GM20000 (cell line): Measurements from ENCODE around the gene GPR31.

Experiments used
- DNase-seq: peaks from one replicate; pipeline ENCODE4 v3.0.0; 2012; ENCODE audit warnings: low spot score
- CTCF ChIP-seq: IDR thresholded peaks from 2 replicates; pipeline ENCODE4 v1.5.1; 2012; ENCODE audit warnings: mild to moderate bottlenecking, control low read depth; ENCODE audit errors: extremely low read depth, missing control alignments

Gene GPR31

GRCh38 chr6:167148997-167149396, 8.8 kb downstream of the GPR31 start:
- DNase-seq: no peak
- TF ChIP-seq CTCF: no peak

GRCh38 chr6:167148021-167148420, 9.8 kb downstream of the GPR31 start:
- no peak for TF ChIP-seq CTCF
- no peak for DNase-seq

- no peak for DNase-seq
- no peak for TF ChIP-seq CTCF
Observed at GRCh38 chr6:167146977-167147376, 10.8 kb downstream of the GPR31 start.

- no peak for DNase-seq
- no peak for TF ChIP-seq CTCF
Observed at GRCh38 chr6:167146135-167146534, 11.6 kb downstream of the GPR31 start.

GRCh38 chr6:167145461-167145860, 12.3 kb downstream of the GPR31 start:
- TF ChIP-seq CTCF: no peak
- DNase-seq: no peak

GRCh38 chr6:167143041-167143440, 14.7 kb downstream of the GPR31 start:
- no peak for DNase-seq

GRCh38 chr6:167142433-167142761, 15.4 kb downstream of the GPR31 start:
- no peak for TF ChIP-seq CTCF
- DNase-seq: no peak

More at GRCh38 chr6:167143041-167143440, 14.7 kb downstream of the GPR31 start:
- no peak for TF ChIP-seq CTCF
